ENCODE results near the gene ANKS3. TPM values are rescaled to one million over a fixed set of nuclear protein-coding genes. Genes with fewer than 3 reads are reported as not detected.

ANKS3 gene
- total and polyA plus RNA-seq, 2 donors (not counting 3 experiments of a cell fraction or from before 2014, with no cell fraction given): 13.9 to 24.0 TPM

DNA sequence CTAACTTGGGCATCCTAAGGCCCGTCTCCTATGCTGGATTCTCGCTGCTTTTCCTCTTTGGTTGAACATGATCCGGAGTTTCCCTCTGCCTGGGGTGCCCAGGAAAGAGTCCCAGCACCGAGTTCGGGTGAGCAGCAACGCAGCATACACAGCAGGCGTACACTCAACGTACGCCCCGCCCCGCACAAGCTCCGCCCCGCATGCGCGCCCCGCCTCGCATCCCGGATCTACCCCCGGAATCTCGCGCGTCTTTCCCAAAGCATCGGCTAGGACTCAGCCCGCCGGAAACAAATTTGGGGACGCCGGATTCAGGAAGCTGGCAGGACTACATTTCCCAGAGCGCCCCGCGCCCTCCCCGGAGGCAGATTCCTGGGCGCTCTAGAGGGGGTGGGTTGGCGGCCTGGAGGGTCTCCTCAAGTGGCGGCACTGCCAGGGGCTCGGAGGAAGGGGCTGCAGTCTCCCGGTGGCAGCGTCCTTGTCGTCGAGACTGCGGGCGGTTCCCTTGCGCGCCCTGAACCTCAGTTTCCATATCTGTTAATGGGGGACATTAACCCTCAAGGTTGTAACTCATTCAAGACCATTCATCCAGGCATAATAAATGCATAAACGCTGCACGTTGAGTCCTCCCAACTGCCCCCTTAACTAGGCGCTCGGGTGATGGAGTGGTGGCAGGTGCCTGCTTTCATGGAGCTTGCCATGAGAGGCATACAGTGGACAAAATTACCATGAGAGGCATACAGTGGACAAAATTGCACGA is 34.7 kb upstream of the ANKS3 start:
- no peaks in the 10 kb centered on the region for H4K20me1 ChIP-seq (replicated peaks; ENCODE audit: control insufficient read depth, extremely low read depth, insufficient read depth, low read length)
- TF ChIP-seq MYC (IDR thresholded peaks at IDR 0.05; ENCODE audit: low read depth, low read length) (no peak), POLR2A (IDR thresholded peaks at IDR 0.05; ENCODE audit: low read depth, low read length) (peak; percentile 79), EZH2 (IDR thresholded peaks at IDR 0.05; ENCODE audit: borderline replicate concordance, low read depth, low read length, severe bottlenecking) (no peak), POLR2AphosphoS5 (IDR thresholded peaks at IDR 0.05; ENCODE audit: insufficient read depth, low read depth, low read length) (peak; percentile 57)
- TF ChIP-seq, protein P1, sequence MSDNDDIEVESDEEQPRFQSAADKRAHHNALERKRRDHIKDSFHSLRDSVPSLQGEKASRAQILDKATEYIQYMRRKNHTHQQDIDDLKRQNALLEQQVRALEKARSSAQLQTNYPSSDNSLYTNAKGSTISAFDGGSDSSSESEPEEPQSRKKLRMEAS (IDR thresholded peaks at IDR 0.05; ENCODE audit: insufficient read depth, insufficient read length): no peak
- peaks cover 15% of the 10 kb centered on the region for H3K4me1 ChIP-seq (ENCODE audit: control insufficient read depth, extremely low read depth, insufficient read depth, low read length)
- peaks cover 0 to 10% of the 10 kb centered on the region in 2 experiments for H3K36me3 ChIP-seq (ENCODE audit: control insufficient read depth in 2 of 2, extremely low read depth in 1 of 2, insufficient read depth in 2 of 2, low read length in 2 of 2)
- DNase-seq (ENCODE audit: low read depth, low spot score): peak; percentile 95
- ChIA-PET CTCF (interaction anchor here (0.6 to 1.4 kb wide), 4 partner anchors 17 to 189 kb away, joined by 3 to 6 read pairs (median 3); partner anchors contain the start of genes ANKS3, DNAAF8 and ROGDI), POLR2A (interaction anchor here (0.6 to 1.0 kb wide), 3 partner anchors 10 to 34 kb away, joined by 3 read pairs; partner anchors contain the start of genes ANKS3, DNAAF8 and ROGDI)
- peak overlapping the region; percentile 90 for H3K4me2 ChIP-seq (ENCODE audit: insufficient read depth, low read length)
- H3K27me3 ChIP-seq (ENCODE audit: control insufficient read depth in 2 of 2, insufficient read depth in 2 of 2, low read length in 2 of 2): no peaks in the 10 kb centered on the region
- intact Hi-C loops (cut with micrococcal nuclease): loop anchor here (1.0 kb wide), 1 partner anchor 34 kb away; the partner anchor contains the start of gene ROGDI
- peak overlapping the region; percentile 83 for H2AFZ ChIP-seq (ENCODE audit: low read depth, low read length)
- peak overlapping the region; percentile 53 for H3K9ac ChIP-seq (replicated peaks; ENCODE audit: extremely low read depth, insufficient read depth, low read length)
- peaks cover 12% of the 10 kb centered on the region for H3K79me2 ChIP-seq (ENCODE audit: control insufficient read depth, insufficient read depth, low read length)
- H3K4me3 ChIP-seq (replicated peaks in 1 of 3; ENCODE audit: insufficient read depth in 1 of 3, low read depth in 1 of 3, low read length in 3 of 3): peak overlapping the region; percentile 21 to 68 (median 51)
- H3K9me1 ChIP-seq (replicated peaks; ENCODE audit: control insufficient read depth, extremely low read depth, insufficient read depth, low read length): no peaks in the 10 kb centered on the region
- BruUV-seq (replicated peaks): no TSS peak
- H3K9me3 ChIP-seq (replicated peaks; ENCODE audit: control insufficient read depth, insufficient read depth, low read length): no peaks in the 10 kb centered on the region
- peak; percentile 98 for FAIRE-seq
- H3K27ac ChIP-seq (ENCODE audit: insufficient read depth, low read depth, low read length): peak overlapping the region; percentile 33
- dilution Hi-C loops (cut with MboI; ENCODE audit: extremely low pct_ligation_motif_present, low sequenced_read_pairs): no loop called here
